HEK293 (cell line): Measurements from ENCODE around the gene LSM3.
"Not testable (repeated sequence)": the region's sequence is repeated elsewhere in the genome, so short reads cannot be mapped to it uniquely, and the experiment has no call there.

Experiments
- CTCF ChIA-PET: fragments of 350-600 bp; formaldehyde crosslinking; extraction: SDS; loops from one replicate; lab custom pipeline; 2021; ENCODE audit warnings: antibody characterized with exemption; lab: Yijun Ruan, JAX
- POLR2A ChIA-PET: fragments of 300-600 bp; formaldehyde crosslinking; extraction: SDS; loops from one replicate; lab custom pipeline; 2020; ENCODE audit warnings: antibody characterized with exemption, inconsistent platforms; lab: Yijun Ruan, JAX
- H3K27ac ChIP-seq: fragments of 200-500 bp; sonication (Bioruptor generic); 2 replicates; pipeline ENCODE4 v1.5.1; 2014; ENCODE audit warnings: low read depth, low read length, control low read depth, inconsistent platforms; ENCODE audit errors: extremely low read depth
- H3K36me3 ChIP-seq, 2 experiments: fragments of 200-500 bp in 1 of 2; sonication (Bioruptor generic) in 1 of 2; 1 replicate in 1 of 2; 2 replicates in 1 of 2; pipeline ENCODE4 v1.5.1; 2014 to 2017; ENCODE audit warnings: inconsistent platforms in 2 of 2, low read length in 2 of 2; ENCODE audit not compliant: control insufficient read depth in 2 of 2, insufficient read depth in 1 of 2
- H3K4me1 ChIP-seq: fragments of 200-500 bp; sonication (Bioruptor generic); 2 replicates; pipeline ENCODE4 v1.5.1; 2014; ENCODE audit warnings: mild to moderate bottlenecking, low read length, inconsistent platforms; ENCODE audit not compliant: control insufficient read depth, insufficient read depth
- H3K4me3 ChIP-seq: 2 replicates; pipeline ENCODE4 v1.5.1; 2011; ENCODE audit warnings: low read depth, mild to moderate bottlenecking, control low read depth, low read length, moderate library complexity
- H3K9me3 ChIP-seq: fragments of 200-500 bp; sonication (Bioruptor generic); 2 replicates; pipeline ENCODE4 v1.5.1; 2014; ENCODE audit warnings: low read depth, low read length, inconsistent platforms; ENCODE audit not compliant: control insufficient read depth, insufficient read depth
- ELK4 ChIP-seq: IDR thresholded peaks from 2 replicates; pipeline ENCODE4 v1.6.1; 2011; ENCODE audit warnings: mild to moderate bottlenecking, low read depth, low read length, borderline replicate concordance
- PBX3 ChIP-seq: sonication (generic); formaldehyde crosslinking; IDR thresholded peaks from 2 replicates; pipeline ENCODE4 v1.8.1; 2022; ENCODE audit warnings: mild to moderate bottlenecking, moderate library complexity, missing genetic modification reagents
- YY1 ChIP-seq: fragments of 450-650 bp; formaldehyde crosslinking; IDR thresholded peaks from 2 replicates; pipeline ENCODE4 v1.5.1; 2018; ENCODE audit warnings: missing biosample characterization, missing genetic modification characterization
- ZBTB11 ChIP-seq: fragments of 450-650 bp; formaldehyde crosslinking; conservative IDR thresholded peaks from 2 replicates; pipeline ENCODE4 v1.5.1; 2016; ENCODE audit warnings: low read depth, missing biosample characterization, missing genetic modification characterization
- ZBTB6 ChIP-seq: fragments of 450-650 bp; formaldehyde crosslinking; IDR thresholded peaks from 2 replicates; pipeline ENCODE4 v1.5.1; 2017; ENCODE audit warnings: missing biosample characterization, missing genetic modification characterization
- ZNF16 ChIP-seq: fragments of 450-650 bp; formaldehyde crosslinking; IDR thresholded peaks from 2 replicates; pipeline ENCODE4 v1.5.1; 2016; ENCODE audit warnings: low read depth, missing biosample characterization, missing genetic modification characterization
- ZNF2 ChIP-seq: fragments of 450-650 bp; formaldehyde crosslinking; IDR thresholded peaks from 2 replicates; pipeline ENCODE4 v1.5.1; 2016; ENCODE audit warnings: missing biosample characterization, missing genetic modification characterization
- ZNF214 ChIP-seq: fragments of 450-650 bp; formaldehyde crosslinking; IDR thresholded peaks from 2 replicates; pipeline ENCODE4 v1.5.1; 2017; ENCODE audit warnings: missing biosample characterization, mild to moderate bottlenecking, missing genetic modification characterization, borderline replicate concordance
- ZNF23 ChIP-seq: fragments of 450-650 bp; formaldehyde crosslinking; IDR thresholded peaks from 2 replicates; pipeline ENCODE4 v1.5.1; 2016; ENCODE audit warnings: missing biosample characterization, missing genetic modification characterization, borderline replicate concordance
- ZNF341 ChIP-seq: fragments of 450-650 bp; formaldehyde crosslinking; IDR thresholded peaks from 2 replicates; pipeline ENCODE4; 2016; ENCODE audit warnings: low read depth, missing biosample characterization, missing genetic modification characterization
- ZNF366 ChIP-seq: fragments of 450-650 bp; formaldehyde crosslinking; conservative IDR thresholded peaks from 2 replicates; pipeline ENCODE4 v1.5.1; 2016; ENCODE audit warnings: missing biosample characterization, missing genetic modification characterization
- ZNF404 ChIP-seq: fragments of 450-650 bp; formaldehyde crosslinking; IDR thresholded peaks from 2 replicates; pipeline ENCODE4 v1.5.1; 2017; ENCODE audit warnings: missing biosample characterization, missing genetic modification characterization
- ZNF473 ChIP-seq: fragments of 450-650 bp; formaldehyde crosslinking; IDR thresholded peaks from 2 replicates; pipeline ENCODE4 v1.5.1; 2017; ENCODE audit warnings: missing biosample characterization, missing genetic modification characterization
- ZNF48 ChIP-seq: fragments of 450-650 bp; formaldehyde crosslinking; IDR thresholded peaks from 2 replicates; pipeline ENCODE4 v1.5.1; 2016; ENCODE audit warnings: missing biosample characterization, missing genetic modification characterization
- ZNF549 ChIP-seq: fragments of 450-650 bp; IDR thresholded peaks from 2 replicates; pipeline ENCODE4 v1.5.1; 2018; ENCODE audit warnings: missing biosample characterization, missing genetic modification characterization, mild to moderate bottlenecking, inconsistent platforms, moderate library complexity
- ZNF580 ChIP-seq: fragments of 450-650 bp; formaldehyde crosslinking; IDR thresholded peaks from 2 replicates; pipeline ENCODE4 v1.5.1; 2016; ENCODE audit warnings: missing biosample characterization, missing genetic modification characterization
- ZNF600 ChIP-seq: fragments of 450-650 bp; formaldehyde crosslinking; IDR thresholded peaks from 2 replicates; pipeline ENCODE4 v1.5.1; 2016; ENCODE audit warnings: missing biosample characterization, missing genetic modification characterization
- ZNF707 ChIP-seq: fragments of 450-650 bp; formaldehyde crosslinking; IDR thresholded peaks from 2 replicates; pipeline ENCODE4 v1.5.1; 2016; ENCODE audit warnings: missing biosample characterization, missing genetic modification characterization
- ZNF747 ChIP-seq: fragments of 450-650 bp; formaldehyde crosslinking; IDR thresholded peaks from 2 replicates; pipeline ENCODE4 v1.5.1; 2016; ENCODE audit warnings: missing biosample characterization, missing genetic modification characterization
- ZNF777 ChIP-seq: fragments of 450-650 bp; formaldehyde crosslinking; IDR thresholded peaks from 2 replicates; pipeline ENCODE4 v1.5.1; 2017; ENCODE audit warnings: missing biosample characterization, missing genetic modification characterization, borderline replicate concordance

The LSM3 gene

GRCh38 chr3:14224895-14225294 is 46.3 kb downstream of the LSM3 start:
- CTCF ChIA-PET = interaction anchor here (0.9 kb wide), 1 partner anchor 18 kb away, joined by 5 read pairs; no protein-coding TSS in a partner anchor
- Histone ChIP-seq H3K4me1 (no peaks in the 10 kb centered on the region), H3K36me3 (no peaks in the 10 kb centered on the region), H3K27ac (no peak overlapping the region), H3K4me3 (no peak overlapping the region), H3K9me3 (no peaks in the 10 kb centered on the region)
- POLR2A ChIA-PET = no interaction called here
- TF ChIP-seq PBX3 (CRISPR knock-in tag) (no peak), ZNF473 (tag by site-specific recombination) (no peak), ZNF747 (no peak), ZNF16 (tag by site-specific recombination) (no peak), ZNF549 (tag by site-specific recombination) (no peak), ZNF48 (tag by site-specific recombination) (no peak), ZNF341 (tag by site-specific recombination) (no peak), ZNF214 (tag by site-specific recombination) (no peak), ZNF777 (tag by site-specific recombination) (no peak), ZNF366 (tag by site-specific recombination) (no peak), ZBTB6 (no peak), ZNF2 (tag by site-specific recombination) (no peak), ZNF580 (tag by site-specific recombination) (no peak), ZNF600 (tag by site-specific recombination) (no peak), ZBTB11 (no peak), YY1 (no peak), ZNF707 (no peak)

- ChIA-PET POLR2A (no interaction called here), CTCF (interaction anchor here (0.6 to 0.9 kb wide), 2 partner anchors 18 to 24 kb away, joined by 5 read pairs; no protein-coding TSS in a partner anchor)
- Histone ChIP-seq H3K4me1 (no peaks in the 10 kb centered on the region), H3K36me3 (no peaks in the 10 kb centered on the region), H3K4me3 (no peak overlapping the region)
- TF ChIP-seq ZNF404 (no peak), ZNF23 (tag by site-specific recombination) (no peak), ELK4 (no peak)
- TF ChIP-seq, all 188 proteins: peak for 0
- no peak overlapping the region for H3K27ac ChIP-seq
- no peaks in the 10 kb centered on the region for H3K9me3 ChIP-seq
Measured at GRCh38 chr3:14225421-14225820, 46.8 kb downstream of the LSM3 start.

GRCh38 chr3:14226351-14226750 is 47.7 kb downstream of the LSM3 start:
- H3K27ac ChIP-seq, H3K36me3 ChIP-seq, POLR2A ChIA-PET, H3K4me3 ChIP-seq, H3K9me3 ChIP-seq, H3K4me1 ChIP-seq, CTCF ChIA-PET: not testable (repeated sequence)
